HPDE6-E6E7 (cell line): Measurements from ENCODE around the gene NR3C2.

Source experiments
- DNase-seq: peaks from one replicate; pipeline ENCODE4 v3.0.0; 2011; ENCODE audit warnings: missing footprints; ENCODE audit errors: extremely low spot score

NR3C2 gene

GRCh38 chr4:148056879-148057278 lies 385.3 kb downstream of the NR3C2 start:
- no peak for DNase-seq

- no peak for DNase-seq
These were observed 386.4 kb downstream of the NR3C2 start for GRCh38 chr4:148055844-148056243.

GRCh38 chr4:148054275-148054674 lies 387.9 kb downstream of the NR3C2 start:
- DNase-seq: no peak

- no peak for DNase-seq
These were observed 388.8 kb downstream of the NR3C2 start for GRCh38 chr4:148053298-148054003.

GRCh38 chr4:148052448-148052847 lies 389.8 kb downstream of the NR3C2 start:
- no peak for DNase-seq

- DNase-seq: no peak
These were observed 390.8 kb downstream of the NR3C2 start for GRCh38 chr4:148051403-148051802.

- no peak for DNase-seq
These were observed 393.6 kb downstream of the NR3C2 start for GRCh38 chr4:148048598-148048997.

GRCh38 chr4:148044912-148045352 lies 397.3 kb downstream of the NR3C2 start:
- no peak for DNase-seq

- DNase-seq: no peak
These were observed 397.9 kb downstream of the NR3C2 start for GRCh38 chr4:148044089-148044911.

GRCh38 chr4:148041606-148042329 lies 400.4 kb downstream of the NR3C2 start:
- DNase-seq: no peak

- no peak for DNase-seq
These were observed 407.4 kb downstream of the NR3C2 start for GRCh38 chr4:148034813-148035212.

GRCh38 chr4:148030193-148030873 lies 411.9 kb downstream of the NR3C2 start:
- no peak for DNase-seq

- DNase-seq: no peak
These were observed 412.4 kb downstream of the NR3C2 start for GRCh38 chr4:148029781-148030180.
